LNCAP (cell line): ENCODE results near the gene ADGB.

ENCODE experiments used
- CTCF ChIP-seq: fragments of 450-650 bp; IDR thresholded peaks from 2 replicates; pipeline ENCODE4 v1.5.1; 2017; ENCODE audit warnings: mild to moderate bottlenecking

ADGB gene

GRCh38 chr6:146673069-146673468 lies 74.3 kb downstream of the ADGB start:
- TF ChIP-seq CTCF: no peak

- TF ChIP-seq CTCF: no peak
Observed at GRCh38 chr6:146679386-146679785, 80.6 kb downstream of the ADGB start.

GRCh38 chr6:146682919-146683318 lies 84.1 kb downstream of the ADGB start:
- no peak for TF ChIP-seq CTCF

- TF ChIP-seq CTCF: no peak
Observed at GRCh38 chr6:146689806-146690205, 91.0 kb downstream of the ADGB start.

- no peak for TF ChIP-seq CTCF
Observed at GRCh38 chr6:146693342-146693741, 94.6 kb downstream of the ADGB start.

GRCh38 chr6:146697921-146698320 lies 99.1 kb downstream of the ADGB start:
- no peak for TF ChIP-seq CTCF

- peak; percentile 72 for TF ChIP-seq CTCF
Observed at GRCh38 chr6:146700078-146700686, 101.4 kb downstream of the ADGB start.

- TF ChIP-seq CTCF: no peak
Observed at GRCh38 chr6:146701632-146702031, 102.9 kb downstream of the ADGB start.
